GM18951 (cell line): ENCODE results near the gene TMC5.
"Not testable (repeated sequence)": the region's sequence is repeated elsewhere in the genome, so short reads cannot be mapped to it uniquely, and the experiment has no call there.

ENCODE experiments used
- POLR2A ChIP-seq: IDR thresholded peaks from 4 replicates; pipeline ENCODE4 v1.6.1; 2011; ENCODE audit warnings: mild to moderate bottlenecking; ENCODE audit not compliant: insufficient read length, insufficient read depth; ENCODE audit errors: extremely low read depth
- in situ Hi-C: fragments of 300-500 bp; cut with MboI; formaldehyde crosslinking; loops from one replicate; pipeline ENCODE4 v1.12.0; 2022; ENCODE audit warnings: low sequenced_read_pairs, mixed read lengths, inconsistent platforms; ENCODE audit not compliant: unreplicated experiment

Gene TMC5

GRCh38 chr16:19540241-19540970 lies 122.7 kb downstream of the TMC5 start:
- no peak for TF ChIP-seq POLR2A
- in situ Hi-C loops = no loop called here

DNA sequence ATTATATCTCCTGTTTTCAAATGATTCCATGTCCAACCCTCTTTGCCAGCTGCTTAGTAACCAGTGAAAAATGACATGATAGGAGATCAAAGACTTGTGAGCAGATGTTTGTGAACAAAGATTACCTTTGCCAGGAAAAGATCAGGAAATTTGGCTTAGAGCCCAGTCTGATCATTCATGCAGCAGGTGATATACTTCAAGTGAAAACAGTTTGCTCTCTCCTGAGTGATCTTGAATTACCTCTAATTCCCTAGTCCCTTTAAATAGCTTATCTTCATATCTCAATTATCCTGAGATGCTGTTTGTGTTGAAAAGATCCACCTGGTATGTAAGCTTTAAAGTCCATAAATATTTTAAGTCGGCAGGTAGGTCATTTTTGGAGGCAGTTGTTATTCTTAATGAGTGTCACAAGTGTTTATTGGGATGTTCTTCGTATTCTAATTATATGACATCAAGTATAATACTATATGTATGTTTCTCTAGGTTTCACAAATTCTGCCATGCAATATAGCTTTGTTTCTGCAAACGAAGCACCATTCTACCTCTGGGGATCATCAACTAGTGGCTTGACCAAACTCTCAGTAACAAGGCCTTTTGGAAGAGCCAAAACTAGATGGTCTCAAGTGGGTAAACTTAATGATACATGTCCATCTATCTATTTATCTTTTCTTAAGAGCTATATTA lies 124.6 kb downstream of the TMC5 start:
- no peak for TF ChIP-seq POLR2A
- in situ Hi-C loops = no loop called here

- in situ Hi-C loops = not testable (repeated sequence)
Observed at GRCh38 chr16:19543278-19543996, 125.8 kb downstream of the TMC5 start.

DNA sequence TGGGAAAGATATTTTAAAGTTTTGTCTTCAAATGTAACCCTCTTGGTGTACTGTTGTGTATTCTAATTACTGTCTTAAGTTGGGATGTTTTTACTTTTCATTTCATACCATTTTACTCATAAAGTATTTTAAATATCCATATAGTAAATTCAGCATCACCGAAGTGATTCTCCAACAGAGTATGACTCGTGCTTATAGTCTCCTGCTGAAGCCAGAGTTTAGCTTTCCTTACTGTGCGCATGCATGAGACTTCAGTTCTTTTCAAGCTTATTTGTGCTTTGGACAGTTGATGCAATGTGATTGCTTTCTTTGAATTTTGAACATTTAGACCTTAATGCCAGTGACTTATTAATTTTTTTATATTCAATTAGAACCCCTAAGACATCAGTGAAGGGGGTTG lies 130.5 kb downstream of the TMC5 start:
- TF ChIP-seq POLR2A = no peak
- in situ Hi-C loops = no loop called here
